HG02610 (cell line): ENCODE measurements around the gene IMP4.
A peak's percentile ranks its signal among the peaks of the same experiment; 100 is the strongest.

Source experiments
- ATAC-seq: cut with Tn5 transposase; IDR thresholded peaks from one replicate; pipeline ENCODE4 v1.9.1; 2021; ENCODE audit warnings: mild to moderate bottlenecking, moderate library complexity; ENCODE audit not compliant: unreplicated experiment

IMP4 gene

GRCh38 chr2:130375291-130376266 is 32.9 kb downstream of the IMP4 start:
- no peak for ATAC-seq

- ATAC-seq = peak; percentile 51
Measured at GRCh38 chr2:130376433-130377293, 34.0 kb downstream of the IMP4 start.

- no peak for ATAC-seq
Measured at GRCh38 chr2:130377491-130377890, 34.8 kb downstream of the IMP4 start.

GRCh38 chr2:130378206-130378897 is 35.7 kb downstream of the IMP4 start:
- no peak for ATAC-seq

DNA sequence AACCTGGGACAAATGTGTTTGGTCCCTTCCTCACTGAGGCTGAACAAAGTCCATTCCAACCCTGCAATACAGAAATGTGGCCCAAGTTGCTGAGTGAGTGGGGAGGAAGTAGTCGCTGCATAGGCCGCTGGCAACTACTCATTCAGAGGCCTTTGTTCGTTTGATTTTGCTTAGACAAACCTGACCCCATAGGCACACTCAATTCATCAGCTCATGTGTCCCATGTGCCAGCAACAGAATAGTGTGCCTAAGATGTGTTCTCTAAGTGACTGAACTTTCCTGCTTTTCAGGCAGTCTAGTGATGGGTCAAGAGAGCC is 36.2 kb downstream of the IMP4 start:
- ATAC-seq = no peak

DNA sequence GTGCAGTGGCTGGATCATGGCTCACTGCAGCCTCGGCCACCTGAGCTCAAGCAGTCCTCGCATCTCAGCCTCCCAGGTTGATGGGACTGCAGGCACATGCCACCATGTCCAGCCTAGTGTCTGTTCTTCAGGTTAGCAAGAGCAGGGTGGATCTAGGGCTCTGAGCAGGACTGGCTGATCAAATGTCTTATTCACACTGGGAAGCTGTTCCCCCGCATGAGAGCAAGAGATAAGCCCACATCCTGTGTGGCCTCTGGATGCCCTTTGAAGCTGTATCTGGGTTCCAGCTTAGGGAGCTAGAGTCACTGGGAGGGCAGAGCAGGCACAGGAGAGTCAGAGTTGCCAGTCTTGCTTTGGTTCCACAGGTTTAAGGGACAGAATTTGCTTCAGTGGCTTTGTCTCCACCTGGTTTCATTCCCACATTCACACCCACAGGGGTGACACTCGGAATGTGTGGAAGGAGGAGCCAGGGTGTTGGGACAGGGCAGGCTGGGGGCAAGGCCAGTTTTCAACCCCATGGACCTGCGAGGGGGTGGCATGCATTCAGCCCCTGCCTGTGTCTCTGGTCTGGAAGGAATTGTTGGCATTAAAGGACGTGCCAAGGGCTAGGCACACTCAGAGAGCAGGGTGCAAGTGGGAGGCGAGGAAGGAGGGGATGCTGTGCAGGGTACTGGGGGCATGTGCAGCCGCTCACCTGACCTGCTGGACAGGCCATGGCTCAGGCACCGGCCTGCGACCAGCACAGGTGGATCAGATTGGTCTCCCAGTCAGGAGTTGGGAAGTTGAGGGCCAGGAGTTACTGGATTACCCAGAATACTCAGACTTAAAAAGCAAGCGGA is 37.6 kb downstream of the IMP4 start:
- ATAC-seq = no peak

DNA sequence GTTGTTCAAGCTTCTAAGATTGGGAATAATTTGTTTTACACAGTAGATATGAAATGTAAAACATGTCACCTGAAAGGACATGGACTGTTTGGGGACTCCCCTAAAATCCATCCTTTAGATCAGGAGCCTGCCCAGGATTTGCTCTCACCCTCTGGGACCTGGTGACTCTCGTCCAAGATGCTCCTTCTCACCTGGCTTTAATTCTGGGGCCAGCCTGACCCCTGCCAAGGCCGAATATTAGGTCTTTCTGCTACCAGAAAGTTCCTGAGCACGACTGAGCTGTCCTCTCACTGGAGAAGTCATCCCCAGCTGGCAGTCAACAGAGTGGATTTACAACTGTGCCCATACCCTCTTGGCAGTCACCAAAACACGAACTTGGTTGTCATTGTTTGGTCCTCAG is 38.4 kb downstream of the IMP4 start:
- no peak for ATAC-seq

GRCh38 chr2:130381619-130382018 is 38.9 kb downstream of the IMP4 start:
- no peak for ATAC-seq

DNA sequence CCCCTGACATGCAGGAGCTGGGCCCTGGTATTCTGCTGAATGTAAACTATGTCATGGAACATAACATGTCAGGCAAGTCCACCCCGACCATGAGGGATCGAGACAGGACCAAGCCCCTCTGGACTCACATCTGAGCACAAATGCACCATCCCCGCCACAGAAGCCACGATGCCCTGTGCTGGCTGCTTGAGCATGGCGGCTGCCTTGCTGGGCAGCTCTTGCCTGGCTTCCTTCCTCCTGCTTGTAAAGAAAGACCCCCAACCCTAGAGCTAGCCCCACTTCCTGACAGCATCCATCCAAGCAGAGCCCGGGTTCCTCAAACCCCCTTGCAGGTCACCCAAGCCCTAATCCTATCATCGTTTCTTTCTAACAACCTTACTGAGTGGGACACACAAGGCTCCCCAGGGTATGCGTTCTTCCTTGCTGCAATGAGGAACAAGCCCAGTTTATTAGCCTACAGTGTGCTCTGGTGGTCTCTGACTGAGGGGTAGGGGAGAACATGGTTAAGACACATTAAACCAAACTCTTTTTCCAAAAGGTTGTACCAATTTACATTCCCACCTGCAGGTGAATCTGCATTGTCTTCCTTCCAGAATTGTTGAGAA is 39.7 kb downstream of the IMP4 start:
- no peak for ATAC-seq

DNA sequence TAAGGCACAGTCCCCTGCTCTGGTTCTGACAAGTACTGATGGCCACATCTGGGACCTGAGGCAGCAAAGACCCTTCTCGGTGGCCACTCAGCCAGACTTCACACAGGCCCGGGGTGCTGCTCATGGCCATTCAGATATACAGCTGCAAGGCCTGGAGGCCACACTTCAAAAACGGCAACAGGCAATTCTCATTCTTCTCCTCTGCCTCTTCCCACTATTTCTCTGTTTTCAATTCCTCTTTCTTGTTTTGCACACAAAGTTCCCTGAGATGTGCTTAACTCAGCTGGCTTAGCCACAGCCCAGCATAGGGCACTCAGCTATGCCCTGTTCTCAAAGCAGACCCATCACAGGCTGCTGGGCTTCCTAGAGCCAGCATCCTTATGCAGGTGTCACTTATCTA is 43.0 kb downstream of the IMP4 start:
- no peak for ATAC-seq

- ATAC-seq = no peak
Measured at GRCh38 chr2:130387071-130387400, 44.3 kb downstream of the IMP4 start.

GRCh38 chr2:130387804-130388203 is 45.1 kb downstream of the IMP4 start:
- no peak for ATAC-seq

DNA sequence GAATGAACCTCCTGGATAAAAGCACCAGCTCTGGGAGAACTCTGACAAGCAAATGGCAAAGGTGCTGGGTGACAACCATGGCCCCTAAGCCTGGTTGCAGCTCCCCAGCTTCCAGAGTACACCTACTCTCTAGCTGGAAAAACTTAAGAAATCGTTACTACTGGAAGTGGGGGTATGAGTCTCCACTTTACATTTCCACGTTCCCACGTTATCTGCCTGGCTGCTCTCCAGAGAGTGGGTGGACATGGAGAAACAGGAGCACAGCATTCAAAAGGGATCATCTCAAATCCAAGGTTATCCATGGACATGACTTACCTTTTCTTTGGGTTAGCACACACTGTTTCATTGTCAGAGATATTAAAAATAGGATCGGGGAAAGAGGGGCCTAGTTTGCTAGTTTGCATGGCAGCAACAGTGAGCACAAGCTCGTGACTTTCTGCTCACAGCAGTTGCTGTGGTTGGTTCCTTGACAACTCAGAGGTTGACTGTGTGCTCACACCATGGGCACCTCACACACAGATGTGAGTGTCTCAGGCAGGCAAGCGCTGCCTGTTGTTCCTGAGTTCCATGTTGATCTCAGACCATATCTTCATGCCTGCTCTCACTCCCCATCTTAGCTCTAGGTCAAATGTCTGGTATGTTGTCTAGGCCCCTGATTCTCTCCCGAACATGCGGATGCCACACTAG is 45.7 kb downstream of the IMP4 start:
- ATAC-seq = no peak

DNA sequence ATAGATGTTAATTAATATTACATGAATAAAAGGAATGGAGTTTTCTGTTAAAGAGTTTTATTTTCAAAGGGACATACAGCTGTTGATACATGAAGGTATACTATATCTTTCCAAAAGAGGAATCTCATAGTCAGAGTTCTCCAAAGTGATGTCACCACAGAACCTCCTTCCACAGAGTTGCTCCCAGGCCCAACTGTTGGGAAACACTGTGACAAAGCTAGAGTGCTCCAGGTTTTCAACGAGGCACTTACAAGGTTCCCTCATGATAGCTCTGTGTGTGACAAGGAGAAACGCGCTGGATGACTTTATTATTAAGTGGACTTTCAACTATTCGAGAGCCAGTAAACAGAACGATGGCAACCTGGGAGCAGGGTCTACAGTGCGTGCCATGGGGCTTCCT is 46.7 kb downstream of the IMP4 start:
- no peak for ATAC-seq

- ATAC-seq = no peak
Measured at GRCh38 chr2:130389783-130390182, 47.1 kb downstream of the IMP4 start.

DNA sequence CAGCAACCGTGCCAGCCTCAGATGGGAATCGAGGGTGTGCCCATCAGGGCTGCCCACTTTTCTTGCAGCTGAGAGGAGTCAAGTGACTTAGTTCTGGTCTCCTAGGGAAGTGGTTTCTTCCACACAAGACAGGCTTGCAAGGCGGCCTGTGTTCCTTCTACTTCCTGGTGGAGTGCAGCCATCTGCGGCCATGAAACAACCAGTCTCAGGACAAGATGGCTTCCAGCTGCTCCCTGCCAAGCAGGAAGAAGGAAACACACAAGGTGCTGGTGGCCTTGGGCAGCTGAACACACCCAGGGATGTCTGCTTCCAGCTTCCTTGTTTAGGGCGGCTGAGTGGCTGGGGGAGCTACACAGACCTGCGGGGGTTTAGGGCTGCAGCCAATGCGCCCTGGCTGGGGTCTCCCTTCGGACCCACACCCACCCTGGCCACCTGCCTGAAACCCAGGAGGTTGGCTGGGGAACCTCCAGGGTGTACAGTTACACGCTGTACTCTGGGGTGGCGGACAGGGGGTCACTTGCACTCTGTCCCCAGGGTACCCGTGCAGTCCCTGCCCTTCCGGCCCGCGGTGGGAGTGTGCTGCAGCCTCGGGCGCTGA is 47.9 kb downstream of the IMP4 start:
- ATAC-seq = peak; percentile 7

DNA sequence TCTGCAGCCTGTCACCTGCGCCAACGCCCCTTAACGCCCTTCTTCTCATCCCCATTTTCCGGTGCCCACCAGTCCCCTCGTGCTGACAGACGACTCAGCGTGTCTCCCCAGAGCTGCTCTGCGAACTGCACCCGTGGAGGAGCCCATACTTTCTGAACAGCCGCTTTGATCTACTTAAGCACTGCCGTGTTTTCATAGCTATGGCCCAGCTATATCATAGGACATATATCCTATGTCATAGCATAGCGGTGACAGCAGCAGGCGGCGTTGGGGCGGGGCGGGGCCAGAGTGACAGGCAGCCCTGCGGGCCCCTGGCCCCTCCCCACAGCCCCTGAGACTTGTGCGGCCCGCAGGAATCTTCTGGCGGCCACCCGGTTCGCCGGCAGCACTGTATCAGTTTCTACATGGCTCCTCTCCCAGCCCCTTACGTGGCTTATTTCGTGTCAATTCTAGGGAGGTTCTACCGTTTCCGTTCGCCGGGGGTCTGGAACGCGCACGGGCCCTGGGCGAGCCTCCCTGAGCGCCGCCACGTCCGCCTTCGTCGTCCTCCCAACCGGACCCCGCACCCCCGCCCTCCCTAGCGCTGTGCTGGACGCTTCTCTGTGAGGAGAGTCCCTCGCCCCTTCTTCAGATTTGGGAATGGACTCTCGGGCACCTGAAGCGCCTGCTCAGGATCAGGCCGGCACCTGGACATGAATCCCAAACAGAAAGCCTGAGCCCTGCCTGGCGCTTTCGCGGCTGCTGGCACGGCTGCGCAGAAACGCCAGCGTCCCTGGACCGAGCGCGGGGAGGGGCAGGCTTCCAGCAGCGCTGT is 48.6 kb downstream of the IMP4 start:
- peak; percentile 97 for ATAC-seq
